ENCODE measurements around the gene CAMSAP3.

- TF ChIP-seq CTCF (IDR thresholded peaks at IDR 0.05; ENCODE audit: insufficient read depth, low read depth, low read length) = no peak
- TF ChIP-seq EZH2 (IDR thresholded peaks at IDR 0.05; ENCODE audit: insufficient read depth, low read length) = no peak
These were observed 11.7 kb downstream of the CAMSAP3 start for GRCh38 chr19:7607212-7607873.

Measured in astrocyte (in vitro differentiated cells and primary cell).